Measurements from ENCODE around the gene OR10AD1.

GRCh38 chr12:48187916-48188695, 15.0 kb downstream of the OR10AD1 start:
- TF ChIP-seq CTCF (IDR thresholded peaks at IDR 0.05; ENCODE audit: low read length) = no peak
- TF ChIP-seq EZH2 (IDR thresholded peaks at IDR 0.05; ENCODE audit: borderline replicate concordance, low read length) = no peak

Measured in OCI-LY1 (cell line).